Measurements from ENCODE around the gene OR8H2.
"Not testable (repeated sequence)": the region's sequence is repeated elsewhere in the genome, so short reads cannot be mapped to it uniquely, and the experiment has no call there.

The OR8H2 gene, protein sequence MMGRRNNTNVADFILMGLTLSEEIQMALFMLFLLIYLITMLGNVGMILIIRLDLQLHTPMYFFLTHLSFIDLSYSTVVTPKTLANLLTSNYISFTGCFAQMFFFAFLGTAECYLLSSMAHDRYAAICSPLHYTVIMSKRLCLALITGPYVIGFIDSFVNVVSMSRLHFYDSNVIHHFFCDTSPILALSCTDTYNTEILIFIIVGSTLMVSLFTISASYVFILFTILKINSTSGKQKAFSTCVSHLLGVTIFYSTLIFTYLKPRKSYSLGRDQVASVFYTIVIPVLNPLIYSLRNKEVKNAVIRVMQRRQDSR

DNA sequence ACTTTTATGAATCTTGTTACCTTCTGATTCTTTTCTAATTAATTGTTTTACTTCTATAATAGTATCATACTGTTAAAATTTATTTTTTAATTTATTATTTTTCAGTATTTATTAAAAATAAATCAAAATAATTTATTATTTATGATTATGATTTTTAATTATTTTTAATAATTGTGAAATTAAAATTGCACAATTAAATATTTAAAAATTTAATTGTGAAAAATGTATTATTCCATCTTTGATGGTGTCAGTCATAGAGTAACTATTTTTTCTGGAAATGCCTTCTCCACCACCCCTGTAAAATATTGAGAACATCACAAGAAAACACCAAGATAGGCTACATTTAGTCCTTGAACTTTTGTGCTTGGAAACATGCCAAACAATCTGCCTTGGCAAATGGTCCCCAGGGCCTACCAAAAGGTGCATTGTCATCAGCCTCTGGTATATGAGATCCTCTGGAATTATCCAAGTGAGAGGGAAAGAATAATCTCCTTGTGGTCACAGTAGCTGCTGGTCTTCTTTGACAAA is at the start of gene OR8H2:
TSS of gene OR8H2 (plus strand) at position 478 of the 528 bp plus-strand sequence. CDS start 1,356 bp downstream, outside the sequence.
- TF ChIP-seq ZNF274 (IDR thresholded peaks at IDR 0.05; ENCODE audit: low read depth, low read length) = no peak
- H3K4me3 ChIP-seq (ENCODE audit: low read length) = no peak within 1 kb of the TSS

DNA sequence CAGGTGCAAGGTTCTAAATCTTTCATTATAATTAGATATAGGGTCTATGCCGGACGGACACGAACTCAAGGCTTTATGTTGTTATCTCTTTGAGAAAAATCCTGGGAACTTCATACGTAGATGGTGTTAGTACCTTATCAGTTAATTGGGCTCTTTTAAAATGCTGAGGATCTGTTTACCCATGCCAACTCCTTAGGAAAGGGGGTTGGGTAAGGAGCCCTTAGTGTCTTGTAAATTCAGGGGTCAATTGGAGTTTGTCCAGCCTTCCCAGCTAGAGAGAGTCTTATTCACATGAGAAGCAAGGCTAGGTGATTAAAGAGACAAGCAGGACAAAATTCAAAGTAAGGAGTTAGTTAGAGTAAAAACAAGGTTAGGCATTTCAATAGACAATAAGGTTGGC is 47.1 kb upstream of the OR8H2 start:
- not testable (repeated sequence) for H3K4me3 ChIP-seq (ENCODE audit: low read length)

GRCh38 chr11:56057661-56058237 is 45.7 kb upstream of the OR8H2 start:
- not testable (repeated sequence) for H3K4me3 ChIP-seq (ENCODE audit: low read length)

GRCh38 chr11:56058260-56058780 is 45.2 kb upstream of the OR8H2 start:
- H3K4me3 ChIP-seq (ENCODE audit: low read length) = not testable (repeated sequence)

DNA sequence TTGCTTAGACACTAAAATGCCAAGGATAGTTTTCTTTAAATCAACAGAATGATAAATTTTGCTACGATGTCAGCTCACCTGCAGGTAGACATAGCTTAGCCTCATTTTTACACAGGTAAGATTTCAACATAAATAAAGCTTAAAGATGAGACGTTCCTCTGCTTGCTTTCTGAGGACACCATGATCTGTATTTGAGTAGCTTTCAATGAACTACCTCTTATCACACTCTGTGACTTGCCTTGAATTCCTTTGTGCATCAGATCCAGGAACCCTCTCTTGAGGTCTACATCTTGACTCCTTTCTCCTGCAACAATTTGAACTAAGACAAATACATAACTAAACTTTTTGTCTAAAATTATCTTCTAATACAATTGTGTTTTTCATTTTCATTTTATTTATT is 36.5 kb upstream of the OR8H2 start:
- no peak for TF ChIP-seq ZNF274 (IDR thresholded peaks at IDR 0.05; ENCODE audit: low read depth, low read length)
- H3K4me3 ChIP-seq (ENCODE audit: low read length) = no peak overlapping the region

DNA sequence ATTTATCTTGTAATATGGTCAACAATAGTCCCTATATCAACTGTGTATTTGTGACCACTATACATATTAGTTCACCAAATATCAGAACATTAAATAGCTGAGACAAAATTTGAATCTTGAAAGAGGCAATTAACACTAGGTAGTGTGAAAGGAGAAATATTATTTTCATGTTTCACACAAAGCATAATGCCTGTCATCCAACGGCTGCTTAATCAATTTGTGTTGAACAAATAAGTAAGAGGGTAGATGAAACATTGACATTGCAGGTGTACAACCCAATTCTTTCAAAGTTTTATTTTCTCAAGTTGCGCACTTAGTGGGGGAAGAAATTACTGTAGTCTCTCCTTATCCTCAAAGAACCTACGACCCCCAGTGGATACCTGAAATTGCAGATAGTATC is 13.8 kb upstream of the OR8H2 start:
- no peak for TF ChIP-seq ZNF274 (IDR thresholded peaks at IDR 0.05; ENCODE audit: low read depth, low read length)
- H3K4me3 ChIP-seq (ENCODE audit: low read length) = no peak overlapping the region

DNA sequence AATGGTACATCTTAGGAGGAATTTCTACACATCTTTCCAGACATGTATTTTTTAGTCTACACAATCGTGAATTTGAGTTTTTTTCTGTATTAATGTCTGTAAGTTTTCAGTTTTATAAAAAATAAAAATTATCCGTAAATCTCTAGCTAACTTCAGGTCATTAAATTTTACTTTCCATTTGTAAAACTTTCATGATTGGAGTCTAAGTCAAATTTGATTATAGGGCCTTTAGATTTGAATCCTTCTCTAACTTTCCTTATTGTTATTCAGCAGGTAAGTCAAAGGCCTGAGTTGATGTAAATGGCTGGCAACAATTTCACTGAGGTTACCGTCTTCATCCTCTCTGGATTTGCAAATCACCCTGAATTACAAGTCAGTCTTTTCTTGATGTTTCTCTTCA is 10.5 kb upstream of the OR8H2 start, which contains the start of gene OR8I2:
TSS of gene OR8I2 (plus strand) at position 301 of the 400 bp plus-strand sequence. CDS start at position 301, 0 bp downstream.
- H3K4me3 ChIP-seq (ENCODE audit: low read length) = no peak within 1 kb of the TSS
- TF ChIP-seq ZNF274 (IDR thresholded peaks at IDR 0.05; ENCODE audit: low read depth, low read length) = no peak

GRCh38 chr11:56122073-56122472 is 18.6 kb downstream of the OR8H2 start, which contains the start of gene OR8H3:
Gene OR8H3, plus strand, starts transcription at chr11:56122373. Its CDS starts 0 bp downstream, at chr11:56122373.
- TF ChIP-seq ZNF274 (IDR thresholded peaks at IDR 0.05; ENCODE audit: low read depth, low read length) = no peak
- H3K4me3 ChIP-seq (ENCODE audit: low read length) = no peak within 1 kb of the TSS

DNA sequence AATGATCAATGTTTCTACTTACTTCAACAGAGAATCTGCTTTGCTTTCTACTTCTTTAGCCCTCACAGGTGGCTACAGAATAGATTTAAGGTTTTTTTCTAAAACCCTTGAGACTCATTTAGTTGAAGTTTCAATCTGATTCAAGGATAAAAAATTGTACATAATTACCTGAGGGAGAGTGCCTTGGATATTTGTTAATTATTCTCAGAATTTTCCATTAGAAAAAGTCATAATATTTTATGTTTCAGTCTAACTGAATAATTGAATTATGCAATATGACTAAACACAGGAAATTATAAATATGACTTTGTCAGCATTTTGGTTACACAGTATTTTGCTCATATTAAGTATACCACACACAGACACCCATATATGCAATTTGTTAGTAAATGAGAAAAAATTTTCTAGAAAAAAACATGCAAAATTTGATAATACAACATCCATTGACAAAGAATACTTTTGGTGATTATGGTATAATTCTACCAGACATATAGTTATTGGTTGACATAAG is 36.7 kb downstream of the OR8H2 start, which contains the start of gene OR8J3:
TSS of gene OR8J3 (minus strand) at position 51 of the 511 bp plus-strand sequence. CDS start 2,483 bp downstream, outside the sequence.
- H3K4me3 ChIP-seq (ENCODE audit: low read length) = no peak within 1 kb of the TSS
- TF ChIP-seq ZNF274 (IDR thresholded peaks at IDR 0.05; ENCODE audit: low read depth, low read length) = no peak

DNA sequence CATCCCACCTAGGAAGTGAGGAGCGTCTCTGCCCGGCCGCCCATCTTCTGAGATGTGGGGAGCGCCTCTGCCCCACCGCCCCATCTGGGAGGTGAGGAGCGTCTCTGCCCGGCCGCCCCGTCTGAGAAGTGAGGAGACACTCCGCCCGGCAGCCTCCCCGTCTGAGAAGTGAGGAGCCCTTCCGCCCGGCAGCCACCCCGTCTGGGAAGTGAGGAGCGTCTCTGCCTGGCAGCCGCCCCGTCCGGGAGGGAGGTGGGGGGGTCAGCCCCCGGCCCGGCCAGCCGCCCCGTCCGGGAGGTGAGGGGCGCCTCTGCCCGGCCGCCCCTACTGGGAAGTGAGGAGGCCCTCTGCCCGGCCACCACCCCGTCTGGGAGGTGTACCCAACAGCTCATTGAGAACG is 40.2 kb downstream of the OR8H2 start:
- not testable (repeated sequence) for H3K4me3 ChIP-seq (ENCODE audit: low read length)

- no peak for TF ChIP-seq ZNF274 (IDR thresholded peaks at IDR 0.05; ENCODE audit: low read depth, low read length)
- H3K4me3 ChIP-seq (ENCODE audit: low read length) = no peak overlapping the region
Measured at GRCh38 chr11:56151376-56151775, 47.9 kb downstream of the OR8H2 start.

- TF ChIP-seq ZNF274 (IDR thresholded peaks at IDR 0.05; ENCODE audit: low read depth, low read length) = no peak
- H3K4me3 ChIP-seq (ENCODE audit: low read length) = no peak overlapping the region
Measured at GRCh38 chr11:56152333-56152732, 48.8 kb downstream of the OR8H2 start.
